ENCODE results near the gene ACTR1B.

ACTR1B gene

DNA sequence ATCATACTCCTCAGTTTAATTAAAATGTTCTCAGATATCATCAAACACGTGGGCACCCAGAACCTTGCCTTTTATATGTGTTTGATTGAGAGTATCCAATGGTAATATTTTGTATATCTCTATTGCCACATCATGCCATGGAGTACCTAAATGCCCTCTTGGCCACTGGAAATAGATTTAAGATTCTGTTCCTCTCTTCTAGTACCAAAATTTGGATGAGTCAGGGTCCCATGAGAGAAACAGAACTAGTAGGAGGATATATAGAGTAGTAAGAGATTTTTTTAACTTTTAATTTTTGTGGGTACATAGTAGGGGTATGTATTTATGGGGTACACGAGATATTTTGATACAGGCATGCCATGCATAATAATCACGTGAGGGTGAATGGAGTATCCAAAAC is 39.9 kb upstream of the ACTR1B start:
- DNase-seq (ENCODE audit: low spot score) (no peak), ATAC-seq (ENCODE audit: low read depth) (no peak)
- Histone ChIP-seq H3K27me3 (ENCODE audit: insufficient read depth, poor library complexity, severe bottlenecking) (no peaks in the 10 kb centered on the region), H3K4me1 (ENCODE audit: insufficient read depth, poor library complexity, severe bottlenecking) (no peaks in the 10 kb centered on the region), H3K9me3 (ENCODE audit: severe bottlenecking) (no peaks in the 10 kb centered on the region), H3K36me3 (ENCODE audit: low read depth) (no peaks in the 10 kb centered on the region), H3K27ac (ENCODE audit: poor library complexity, severe bottlenecking) (no peak overlapping the region), H3K4me3 (ENCODE audit: severe bottlenecking) (no peak overlapping the region)
- TF ChIP-seq, protein P1, sequence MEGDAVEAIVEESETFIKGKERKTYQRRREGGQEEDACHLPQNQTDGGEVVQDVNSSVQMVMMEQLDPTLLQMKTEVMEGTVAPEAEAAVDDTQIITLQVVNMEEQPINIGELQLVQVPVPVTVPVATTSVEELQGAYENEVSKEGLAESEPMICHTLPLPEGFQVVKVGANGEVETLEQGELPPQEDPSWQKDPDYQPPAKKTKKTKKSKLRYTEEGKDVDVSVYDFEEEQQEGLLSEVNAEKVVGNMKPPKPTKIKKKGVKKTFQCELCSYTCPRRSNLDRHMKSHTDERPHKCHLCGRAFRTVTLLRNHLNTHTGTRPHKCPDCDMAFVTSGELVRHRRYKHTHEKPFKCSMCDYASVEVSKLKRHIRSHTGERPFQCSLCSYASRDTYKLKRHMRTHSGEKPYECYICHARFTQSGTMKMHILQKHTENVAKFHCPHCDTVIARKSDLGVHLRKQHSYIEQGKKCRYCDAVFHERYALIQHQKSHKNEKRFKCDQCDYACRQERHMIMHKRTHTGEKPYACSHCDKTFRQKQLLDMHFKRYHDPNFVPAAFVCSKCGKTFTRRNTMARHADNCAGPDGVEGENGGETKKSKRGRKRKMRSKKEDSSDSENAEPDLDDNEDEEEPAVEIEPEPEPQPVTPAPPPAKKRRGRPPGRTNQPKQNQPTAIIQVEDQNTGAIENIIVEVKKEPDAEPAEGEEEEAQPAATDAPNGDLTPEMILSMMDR (IDR thresholded peaks at IDR 0.05; ENCODE audit: poor library complexity, severe bottlenecking), result no peak

DNA sequence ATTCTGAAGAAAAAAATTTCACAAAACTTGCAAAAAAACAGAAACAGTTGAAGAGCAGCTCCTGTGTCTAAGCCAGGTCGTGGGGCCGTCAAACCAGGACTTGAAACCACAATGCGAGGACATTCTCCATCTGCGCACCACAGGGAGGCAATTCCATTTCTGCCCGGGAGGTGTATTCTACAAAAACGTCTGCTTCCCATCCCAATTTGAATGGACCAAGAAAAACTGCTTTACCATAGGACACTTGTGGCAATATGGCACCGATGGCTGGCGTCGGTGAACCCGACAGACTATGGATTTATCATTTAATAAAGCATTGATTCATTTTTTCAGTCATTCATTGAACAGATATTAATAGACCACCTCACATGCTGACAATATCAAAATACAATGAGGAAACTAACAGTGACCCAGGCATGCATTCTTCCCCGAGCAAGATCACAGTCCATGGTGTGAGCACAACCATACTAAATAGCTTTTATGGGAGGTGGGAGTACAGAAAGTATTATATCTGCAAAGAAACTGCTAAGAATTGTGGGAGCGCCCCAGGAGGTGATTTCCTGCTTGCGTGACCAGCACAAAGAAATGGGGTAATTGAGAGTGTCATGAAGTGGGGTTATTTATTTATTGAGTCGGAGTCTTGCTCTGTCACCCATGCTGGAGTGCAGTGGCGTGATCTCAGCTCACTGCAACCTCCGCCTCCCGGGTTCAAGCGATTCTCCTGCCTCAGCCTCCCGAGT is 39.1 kb upstream of the ACTR1B start:
- DNase-seq (ENCODE audit: low spot score) (no peak), ATAC-seq (ENCODE audit: low read depth) (no peak)
- TF ChIP-seq, protein P1 (IDR thresholded peaks at IDR 0.05; ENCODE audit: poor library complexity, severe bottlenecking), result no peak
- Histone ChIP-seq H3K4me3 (ENCODE audit: severe bottlenecking) (no peak overlapping the region), H3K27me3 (ENCODE audit: insufficient read depth, poor library complexity, severe bottlenecking) (no peaks in the 10 kb centered on the region), H3K4me1 (ENCODE audit: insufficient read depth, poor library complexity, severe bottlenecking) (no peaks in the 10 kb centered on the region), H3K9me3 (ENCODE audit: severe bottlenecking) (no peaks in the 10 kb centered on the region), H3K36me3 (ENCODE audit: low read depth) (no peaks in the 10 kb centered on the region), H3K27ac (ENCODE audit: poor library complexity, severe bottlenecking) (no peak overlapping the region)

DNA sequence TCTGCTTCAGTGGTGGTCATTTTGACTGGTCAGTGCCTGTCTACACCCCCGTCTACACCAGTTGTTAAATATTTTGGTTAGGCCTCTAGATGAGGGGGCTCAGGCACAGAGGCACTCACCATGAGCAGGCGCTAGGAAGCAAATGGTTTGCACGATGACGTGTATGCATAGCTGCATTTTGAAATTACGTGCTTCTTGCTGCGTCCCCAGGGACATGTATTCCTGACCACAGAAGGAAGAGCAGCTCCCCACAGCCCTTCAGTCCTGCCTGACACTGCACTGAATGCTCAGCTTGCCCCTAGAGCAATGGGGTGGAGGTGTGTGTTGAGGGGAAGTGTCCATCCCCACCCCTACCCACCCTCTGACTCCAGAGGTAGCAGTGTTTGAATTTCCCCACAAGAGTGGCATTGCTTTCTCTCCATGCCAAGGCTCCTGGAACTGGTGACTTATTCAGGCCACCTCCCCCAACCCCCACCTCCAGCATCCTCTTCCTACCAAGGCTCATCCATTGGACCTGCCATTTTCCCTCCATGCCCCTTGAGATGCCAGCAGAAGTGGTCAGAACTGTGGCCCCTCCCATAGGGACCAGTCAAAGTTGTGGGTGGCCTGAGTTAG is 38.1 kb upstream of the ACTR1B start:
- ATAC-seq (ENCODE audit: low read depth) (no peak), DNase-seq (ENCODE audit: low spot score) (no peak)
- TF ChIP-seq, protein P1 (IDR thresholded peaks at IDR 0.05; ENCODE audit: poor library complexity, severe bottlenecking), result no peak
- Histone ChIP-seq H3K36me3 (ENCODE audit: low read depth) (no peaks in the 10 kb centered on the region), H3K9me3 (ENCODE audit: severe bottlenecking) (no peaks in the 10 kb centered on the region), H3K27ac (ENCODE audit: poor library complexity, severe bottlenecking) (no peak overlapping the region), H3K27me3 (ENCODE audit: insufficient read depth, poor library complexity, severe bottlenecking) (no peaks in the 10 kb centered on the region), H3K4me3 (ENCODE audit: severe bottlenecking) (no peak overlapping the region), H3K4me1 (ENCODE audit: insufficient read depth, poor library complexity, severe bottlenecking) (no peaks in the 10 kb centered on the region)

DNA sequence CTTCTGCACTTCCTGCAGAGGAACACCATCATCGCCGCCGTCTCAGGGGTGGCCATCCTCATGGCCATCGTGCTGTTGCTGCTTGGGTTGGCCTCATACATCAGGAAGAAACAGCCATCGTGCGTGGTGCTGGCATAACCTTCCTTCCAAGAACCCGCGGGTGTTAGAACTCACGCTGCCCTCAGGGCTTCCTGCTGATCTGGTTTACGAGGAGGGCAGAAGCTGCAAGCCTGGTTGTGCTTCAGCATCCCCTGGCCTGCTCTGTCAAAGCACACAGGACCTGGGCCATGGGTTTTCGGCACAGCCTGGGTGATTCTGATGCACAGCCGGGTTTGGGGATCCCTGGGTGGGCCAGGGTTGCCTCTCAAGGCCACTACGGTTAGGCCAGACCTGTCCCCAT is 37.3 kb upstream of the ACTR1B start:
- Histone ChIP-seq H3K36me3 (ENCODE audit: low read depth) (no peaks in the 10 kb centered on the region), H3K4me1 (ENCODE audit: insufficient read depth, poor library complexity, severe bottlenecking) (no peaks in the 10 kb centered on the region), H3K27ac (ENCODE audit: poor library complexity, severe bottlenecking) (no peak overlapping the region), H3K27me3 (ENCODE audit: insufficient read depth, poor library complexity, severe bottlenecking) (no peaks in the 10 kb centered on the region), H3K9me3 (ENCODE audit: severe bottlenecking) (no peaks in the 10 kb centered on the region), H3K4me3 (ENCODE audit: severe bottlenecking) (no peak overlapping the region)
- DNase-seq (ENCODE audit: low spot score) (no peak), ATAC-seq (ENCODE audit: low read depth) (no peak)
- TF ChIP-seq, protein P1 (IDR thresholded peaks at IDR 0.05; ENCODE audit: poor library complexity, severe bottlenecking), result no peak

Measured in RWPE2 (cell line).